Retinal pigment epithelial cell (primary cell): Measurements from ENCODE around the gene EML5.

Experiments
- DNase-seq: peaks from one replicate; pipeline ENCODE4 v3.0.0-alpha.2; 2010; ENCODE audit warnings: low read depth
- H3K4me3 ChIP-seq: 2 replicates; pipeline ENCODE4 v1.5.1; 2011; ENCODE audit warnings: mild to moderate bottlenecking, low read length, control low read depth, moderate library complexity
- TF ChIP-seq, protein P1 (sequence below): conservative IDR thresholded peaks from 2 replicates; pipeline ENCODE4 v1.5.1; 2011; ENCODE audit warnings: low read depth, low read length, control low read depth, inconsistent platforms

EML5 gene

GRCh38 chr14:88834883-88835431 is 42.2 kb upstream of the EML5 start:
- no peak overlapping the region for H3K4me3 ChIP-seq
- TF ChIP-seq, protein P1, sequence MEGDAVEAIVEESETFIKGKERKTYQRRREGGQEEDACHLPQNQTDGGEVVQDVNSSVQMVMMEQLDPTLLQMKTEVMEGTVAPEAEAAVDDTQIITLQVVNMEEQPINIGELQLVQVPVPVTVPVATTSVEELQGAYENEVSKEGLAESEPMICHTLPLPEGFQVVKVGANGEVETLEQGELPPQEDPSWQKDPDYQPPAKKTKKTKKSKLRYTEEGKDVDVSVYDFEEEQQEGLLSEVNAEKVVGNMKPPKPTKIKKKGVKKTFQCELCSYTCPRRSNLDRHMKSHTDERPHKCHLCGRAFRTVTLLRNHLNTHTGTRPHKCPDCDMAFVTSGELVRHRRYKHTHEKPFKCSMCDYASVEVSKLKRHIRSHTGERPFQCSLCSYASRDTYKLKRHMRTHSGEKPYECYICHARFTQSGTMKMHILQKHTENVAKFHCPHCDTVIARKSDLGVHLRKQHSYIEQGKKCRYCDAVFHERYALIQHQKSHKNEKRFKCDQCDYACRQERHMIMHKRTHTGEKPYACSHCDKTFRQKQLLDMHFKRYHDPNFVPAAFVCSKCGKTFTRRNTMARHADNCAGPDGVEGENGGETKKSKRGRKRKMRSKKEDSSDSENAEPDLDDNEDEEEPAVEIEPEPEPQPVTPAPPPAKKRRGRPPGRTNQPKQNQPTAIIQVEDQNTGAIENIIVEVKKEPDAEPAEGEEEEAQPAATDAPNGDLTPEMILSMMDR = no peak
- DNase-seq = no peak

DNA sequence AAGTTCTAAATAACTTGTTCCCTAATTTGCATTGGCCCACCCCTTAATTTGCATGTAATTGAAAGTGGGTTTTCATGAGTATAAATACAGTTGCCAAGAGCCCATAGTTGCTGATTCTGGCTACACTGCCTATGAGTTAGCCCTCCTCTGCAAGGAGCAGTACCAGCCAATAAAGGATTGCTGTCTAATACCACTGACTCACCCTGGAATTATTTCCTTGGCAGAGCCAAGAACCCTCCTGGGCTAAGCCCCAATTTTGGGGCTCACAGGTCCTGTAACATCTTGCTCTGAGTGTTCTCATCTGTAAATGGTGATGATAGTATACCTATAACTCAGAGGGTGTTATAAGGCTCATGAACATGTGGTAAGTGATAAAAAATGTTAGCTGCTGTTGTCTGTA is 38.5 kb upstream of the EML5 start:
- DNase-seq = no peak
- no peak overlapping the region for H3K4me3 ChIP-seq
- TF ChIP-seq, protein P1 = no peak

GRCh38 chr14:88829685-88830302 is 37.0 kb upstream of the EML5 start:
- H3K4me3 ChIP-seq = no peak overlapping the region
- DNase-seq = no peak
- TF ChIP-seq, protein P1 = no peak

DNA sequence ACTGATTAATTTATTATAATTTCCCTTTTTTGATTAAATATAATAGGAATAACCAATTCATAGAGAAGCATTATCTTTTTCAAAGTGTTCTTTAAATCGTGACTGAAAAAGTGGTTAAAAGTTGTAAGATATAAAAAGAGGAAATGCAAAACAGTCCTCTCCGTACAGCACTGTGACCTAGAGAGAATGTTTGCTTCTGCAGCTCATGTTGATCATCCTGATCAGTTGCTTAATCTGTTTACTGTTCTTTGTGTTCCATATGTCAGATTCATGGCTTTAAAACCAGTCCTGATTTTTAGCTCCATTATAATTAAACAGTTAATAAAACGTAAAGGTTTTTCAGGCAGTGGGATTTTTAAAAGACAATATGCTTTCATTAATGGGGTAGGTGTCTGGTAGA is 36.4 kb upstream of the EML5 start:
- DNase-seq = no peak
- no peak overlapping the region for H3K4me3 ChIP-seq

DNA sequence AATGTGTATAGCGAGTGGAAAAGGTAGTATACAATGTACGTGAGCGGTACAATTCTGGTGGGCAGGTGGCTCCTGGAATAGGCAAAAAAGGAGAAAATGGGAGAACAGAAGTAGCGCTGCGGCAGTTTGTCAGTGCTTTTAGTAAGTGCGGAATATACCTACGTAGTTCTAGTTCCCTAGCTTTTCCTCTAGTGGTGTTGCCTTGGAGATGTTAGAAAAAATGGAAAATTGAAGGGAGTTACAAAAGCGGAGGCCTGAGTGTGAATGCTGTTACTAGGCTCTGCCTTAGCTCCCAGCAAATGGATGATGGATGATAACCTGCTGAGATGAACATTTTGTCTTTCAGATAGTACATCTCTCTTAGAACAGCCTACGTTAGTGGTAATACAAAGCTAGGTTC is 32.8 kb upstream of the EML5 start:
- H3K4me3 ChIP-seq = peak overlapping the region; percentile 86
- DNase-seq = no peak
- TF ChIP-seq, protein P1 = no peak

More for the DNA sequence above, 36.4 kb upstream of the EML5 start:
- TF ChIP-seq, protein P1 = no peak

GRCh38 chr14:88825078-88825458 is 32.3 kb upstream of the EML5 start:
- DNase-seq = no peak
- H3K4me3 ChIP-seq = peak overlapping the region; percentile 86
- TF ChIP-seq, protein P1 = no peak
